ENCODE data around the gene BDKRB2.

DNA sequence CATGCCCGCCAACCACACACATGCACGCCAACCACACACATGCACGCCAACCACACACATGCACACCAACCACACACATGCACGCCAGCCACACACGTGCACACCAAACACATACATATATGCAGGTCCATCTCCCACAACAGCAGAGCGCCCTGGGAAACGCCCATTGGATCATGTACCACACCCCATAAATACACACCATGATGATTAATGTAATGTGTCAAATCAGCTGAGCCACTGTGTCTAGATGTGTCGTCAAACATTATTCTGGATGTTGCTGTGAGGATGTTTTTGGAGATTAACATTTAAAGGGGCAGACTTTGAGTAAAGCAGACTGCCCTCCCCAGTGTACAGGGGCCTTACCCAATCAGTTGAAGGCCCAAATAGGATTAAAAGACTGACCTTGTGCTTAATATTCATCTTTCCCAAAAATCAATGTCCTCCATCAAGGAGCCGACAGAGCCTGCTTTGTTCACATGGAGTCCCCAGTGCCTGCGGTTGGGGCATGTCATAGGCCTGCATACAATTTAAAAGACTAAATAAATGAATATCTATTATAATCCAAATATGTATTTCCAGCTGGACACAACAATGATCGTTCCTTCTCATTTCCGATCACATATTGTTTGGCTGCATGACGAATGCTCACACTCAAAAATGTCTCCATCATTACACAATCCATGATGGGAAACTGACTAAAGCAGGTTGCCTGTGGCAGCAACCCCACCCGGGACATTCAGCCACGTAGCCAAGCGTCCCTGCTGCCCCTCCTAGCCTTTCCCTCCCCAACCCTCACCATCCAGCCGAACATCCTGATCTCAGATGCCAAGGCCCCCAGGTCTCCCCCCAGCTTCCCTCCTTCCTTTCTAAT is 23.2 kb upstream of the BDKRB2 start:
- TF ChIP-seq POLR2A (IDR thresholded peaks at IDR 0.05; ENCODE audit: borderline replicate concordance, extremely low read depth, insufficient read depth, insufficient read length) (no peak), EGR1 (IDR thresholded peaks at IDR 0.05; ENCODE audit: low read depth) (no peak), ZNF274 (IDR thresholded peaks at IDR 0.05; ENCODE audit: low read depth, low read length) (no peak), ZFX (IDR thresholded peaks at IDR 0.05) (no peak), POLR2AphosphoS5 (IDR thresholded peaks at IDR 0.05; ENCODE audit: low read depth, low read length) (no peak), ELF1 (IDR thresholded peaks at IDR 0.05; ENCODE audit: borderline replicate concordance, low read depth) (no peak), EZH2 (IDR thresholded peaks at IDR 0.05) (no peak), RAD21 (IDR thresholded peaks at IDR 0.05; ENCODE audit: low read depth) (no peak), SP1 (IDR thresholded peaks at IDR 0.05; ENCODE audit: low read depth) (no peak)
- TF ChIP-seq, protein P1, sequence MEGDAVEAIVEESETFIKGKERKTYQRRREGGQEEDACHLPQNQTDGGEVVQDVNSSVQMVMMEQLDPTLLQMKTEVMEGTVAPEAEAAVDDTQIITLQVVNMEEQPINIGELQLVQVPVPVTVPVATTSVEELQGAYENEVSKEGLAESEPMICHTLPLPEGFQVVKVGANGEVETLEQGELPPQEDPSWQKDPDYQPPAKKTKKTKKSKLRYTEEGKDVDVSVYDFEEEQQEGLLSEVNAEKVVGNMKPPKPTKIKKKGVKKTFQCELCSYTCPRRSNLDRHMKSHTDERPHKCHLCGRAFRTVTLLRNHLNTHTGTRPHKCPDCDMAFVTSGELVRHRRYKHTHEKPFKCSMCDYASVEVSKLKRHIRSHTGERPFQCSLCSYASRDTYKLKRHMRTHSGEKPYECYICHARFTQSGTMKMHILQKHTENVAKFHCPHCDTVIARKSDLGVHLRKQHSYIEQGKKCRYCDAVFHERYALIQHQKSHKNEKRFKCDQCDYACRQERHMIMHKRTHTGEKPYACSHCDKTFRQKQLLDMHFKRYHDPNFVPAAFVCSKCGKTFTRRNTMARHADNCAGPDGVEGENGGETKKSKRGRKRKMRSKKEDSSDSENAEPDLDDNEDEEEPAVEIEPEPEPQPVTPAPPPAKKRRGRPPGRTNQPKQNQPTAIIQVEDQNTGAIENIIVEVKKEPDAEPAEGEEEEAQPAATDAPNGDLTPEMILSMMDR (IDR thresholded peaks at IDR 0.05 in 2 of 3, conservative IDR thresholded peaks at IDR 0.05 in 1 of 3; ENCODE audit: borderline replicate concordance in 1 of 3, insufficient read depth in 1 of 3, low read depth in 2 of 3, low read length in 2 of 3): no peak
- TF ChIP-seq, protein P2, sequence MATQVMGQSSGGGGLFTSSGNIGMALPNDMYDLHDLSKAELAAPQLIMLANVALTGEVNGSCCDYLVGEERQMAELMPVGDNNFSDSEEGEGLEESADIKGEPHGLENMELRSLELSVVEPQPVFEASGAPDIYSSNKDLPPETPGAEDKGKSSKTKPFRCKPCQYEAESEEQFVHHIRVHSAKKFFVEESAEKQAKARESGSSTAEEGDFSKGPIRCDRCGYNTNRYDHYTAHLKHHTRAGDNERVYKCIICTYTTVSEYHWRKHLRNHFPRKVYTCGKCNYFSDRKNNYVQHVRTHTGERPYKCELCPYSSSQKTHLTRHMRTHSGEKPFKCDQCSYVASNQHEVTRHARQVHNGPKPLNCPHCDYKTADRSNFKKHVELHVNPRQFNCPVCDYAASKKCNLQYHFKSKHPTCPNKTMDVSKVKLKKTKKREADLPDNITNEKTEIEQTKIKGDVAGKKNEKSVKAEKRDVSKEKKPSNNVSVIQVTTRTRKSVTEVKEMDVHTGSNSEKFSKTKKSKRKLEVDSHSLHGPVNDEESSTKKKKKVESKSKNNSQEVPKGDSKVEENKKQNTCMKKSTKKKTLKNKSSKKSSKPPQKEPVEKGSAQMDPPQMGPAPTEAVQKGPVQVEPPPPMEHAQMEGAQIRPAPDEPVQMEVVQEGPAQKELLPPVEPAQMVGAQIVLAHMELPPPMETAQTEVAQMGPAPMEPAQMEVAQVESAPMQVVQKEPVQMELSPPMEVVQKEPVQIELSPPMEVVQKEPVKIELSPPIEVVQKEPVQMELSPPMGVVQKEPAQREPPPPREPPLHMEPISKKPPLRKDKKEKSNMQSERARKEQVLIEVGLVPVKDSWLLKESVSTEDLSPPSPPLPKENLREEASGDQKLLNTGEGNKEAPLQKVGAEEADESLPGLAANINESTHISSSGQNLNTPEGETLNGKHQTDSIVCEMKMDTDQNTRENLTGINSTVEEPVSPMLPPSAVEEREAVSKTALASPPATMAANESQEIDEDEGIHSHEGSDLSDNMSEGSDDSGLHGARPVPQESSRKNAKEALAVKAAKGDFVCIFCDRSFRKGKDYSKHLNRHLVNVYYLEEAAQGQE (IDR thresholded peaks at IDR 0.05; ENCODE audit: low read depth): no peak
- TF ChIP-seq, protein P3, sequence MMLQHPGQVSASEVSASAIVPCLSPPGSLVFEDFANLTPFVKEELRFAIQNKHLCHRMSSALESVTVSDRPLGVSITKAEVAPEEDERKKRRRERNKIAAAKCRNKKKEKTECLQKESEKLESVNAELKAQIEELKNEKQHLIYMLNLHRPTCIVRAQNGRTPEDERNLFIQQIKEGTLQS (IDR thresholded peaks at IDR 0.05): no peak

All from HCT116 (cell line).